Activated naive CD8-positive, alpha-beta T cell treated with anti-CD3 and anti-CD28 coated beads, Interleukin-2, amount 50 U/mL, for 16 hours (primary cell): Measurements from ENCODE around the gene WSB2.
"Not testable (repeated sequence)": the region's sequence is repeated elsewhere in the genome, so short reads cannot be mapped to it uniquely, and the experiment has no call there.

Experiments used
- DNase-seq: peaks from one replicate; pipeline ENCODE4 v3.0.0-alpha.2; 2020; ENCODE audit warnings: low read depth, low spot score

The WSB2 gene

GRCh38 chr12:118035190-118036041 lies 25.6 kb downstream of the WSB2 start:
- no peak for DNase-seq

- no peak for DNase-seq
Measured at GRCh38 chr12:118034429-118035189, 26.4 kb downstream of the WSB2 start.

- no peak for DNase-seq
Measured at GRCh38 chr12:118033902-118034301, 27.1 kb downstream of the WSB2 start.

GRCh38 chr12:118033323-118033722 lies 27.7 kb downstream of the WSB2 start:
- DNase-seq: no peak

GRCh38 chr12:118032188-118032587 lies 28.8 kb downstream of the WSB2 start:
- DNase-seq: no peak

- DNase-seq: no peak
Measured at GRCh38 chr12:118029166-118029565, 31.8 kb downstream of the WSB2 start.

DNA sequence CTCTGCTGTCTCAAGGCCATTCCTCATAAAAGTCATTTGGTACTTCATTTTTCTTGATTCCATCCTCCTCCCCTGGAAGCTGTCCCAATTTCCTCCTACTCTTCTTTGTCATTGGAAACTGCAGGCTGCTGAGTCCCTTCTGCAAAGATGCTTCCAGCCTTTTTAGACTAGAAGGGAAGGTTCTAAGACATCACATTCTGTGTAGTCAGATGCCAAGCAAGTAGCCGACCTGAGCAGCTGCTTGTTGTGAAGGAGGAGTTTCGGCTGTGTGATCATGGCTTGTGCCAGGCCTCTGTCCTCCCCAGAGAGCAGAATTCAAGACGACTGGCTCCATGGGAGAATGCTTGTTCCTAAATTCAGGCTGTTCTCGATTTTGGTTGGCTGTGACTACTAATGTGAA lies 35.8 kb downstream of the WSB2 start:
- no peak for DNase-seq

GRCh38 chr12:118023301-118023860 lies 37.6 kb downstream of the WSB2 start:
- DNase-seq: no peak

DNA sequence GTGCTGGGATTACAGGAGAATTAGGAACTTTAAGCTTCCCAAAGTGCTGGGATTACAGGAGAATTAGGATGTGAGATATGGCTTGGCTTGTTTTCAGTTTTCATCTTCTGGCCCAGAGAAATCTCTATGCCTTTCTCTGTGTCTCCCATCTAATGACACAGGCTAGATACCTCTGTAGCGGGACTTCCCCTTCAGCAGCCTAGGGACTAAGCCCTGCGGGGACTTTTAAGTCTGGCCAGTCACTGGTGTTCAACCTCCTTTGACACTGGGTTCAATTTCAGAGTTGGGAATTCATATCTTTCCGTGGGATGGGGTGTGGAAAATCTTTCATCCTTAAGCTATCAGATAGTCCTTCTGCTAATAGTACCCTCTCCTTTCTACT lies 38.3 kb downstream of the WSB2 start:
- DNase-seq: no peak

DNA sequence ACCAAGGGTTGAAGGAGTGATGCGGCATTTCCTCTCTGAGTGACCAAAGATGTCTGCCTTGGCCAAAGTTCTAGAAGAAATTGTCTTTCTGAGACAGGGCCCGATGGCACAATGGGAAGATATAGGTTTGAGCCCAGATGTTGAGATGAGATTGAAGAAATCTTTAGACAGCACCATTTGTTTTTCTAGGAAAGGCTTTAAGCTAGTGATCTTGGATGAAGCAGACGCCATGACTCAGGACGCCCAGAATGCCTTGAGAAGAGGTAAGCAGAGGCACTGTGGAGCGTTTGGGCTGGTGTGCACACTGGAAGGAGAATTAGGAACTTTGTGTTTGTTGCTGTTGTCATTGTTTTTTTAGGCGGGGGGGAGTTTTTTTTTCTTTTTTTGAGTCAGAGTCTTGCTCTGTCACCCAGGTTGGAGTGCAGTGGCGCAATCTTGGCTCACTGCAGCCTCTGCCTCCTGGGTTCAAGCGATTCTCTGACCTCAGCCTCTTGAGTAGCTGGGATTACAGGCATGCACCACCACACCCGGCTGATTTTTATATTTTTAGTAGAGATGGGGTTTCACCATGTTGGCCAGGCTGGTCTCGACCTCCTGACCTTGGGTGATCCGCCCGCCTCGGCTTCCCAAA lies 38.8 kb downstream of the WSB2 start:
- DNase-seq: not testable (repeated sequence)

DNA sequence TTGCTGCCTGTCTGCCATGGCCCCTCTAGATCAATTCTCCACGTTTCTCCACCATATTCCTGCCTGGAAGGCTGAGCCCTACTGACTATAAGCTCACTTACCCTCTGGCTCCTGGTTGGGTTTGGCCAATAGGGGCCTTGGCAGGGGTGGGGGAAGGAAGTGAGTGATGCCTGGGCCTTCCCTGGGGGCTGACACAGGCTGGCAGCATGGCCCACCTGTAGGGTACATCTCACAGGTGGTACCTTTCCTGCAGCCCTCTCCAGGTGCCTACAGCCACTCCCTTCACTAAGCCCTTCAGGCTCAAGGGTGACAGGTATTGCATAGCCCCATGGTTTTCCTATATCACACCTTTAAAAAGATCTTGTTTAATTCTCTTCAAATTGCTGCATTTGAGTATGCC lies 40.9 kb downstream of the WSB2 start:
- no peak for DNase-seq

GRCh38 chr12:118017926-118018325 lies 43.1 kb downstream of the WSB2 start:
- no peak for DNase-seq

- DNase-seq: peak; percentile 94
Measured at GRCh38 chr12:118016424-118017264, 44.3 kb downstream of the WSB2 start, which contains the start of gene RFC5. RFC5 (plus strand) TSS chr12:118016703; CDS start chr12:118016828, 125 bp downstream.

GRCh38 chr12:118015944-118016343 lies 45.0 kb downstream of the WSB2 start:
- no peak for DNase-seq

DNA sequence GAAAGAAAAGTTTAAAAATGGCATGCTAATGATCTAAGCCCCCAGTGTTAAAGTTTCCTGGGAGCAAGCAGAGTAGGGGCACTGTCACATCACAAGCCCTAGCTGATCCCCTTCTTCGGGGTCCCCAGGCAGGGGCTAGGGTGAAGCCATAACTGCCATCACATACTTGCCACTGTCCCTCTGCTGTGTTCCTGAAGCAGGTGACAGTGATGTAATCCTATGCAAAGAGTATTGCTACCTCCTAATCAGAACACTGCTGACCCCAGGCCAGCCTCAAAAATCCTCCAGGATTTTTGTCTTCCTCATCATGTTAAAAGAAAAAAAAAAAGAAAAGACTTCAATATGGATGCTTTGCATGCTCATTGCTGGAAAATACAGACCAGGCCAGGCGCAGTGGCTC lies 45.7 kb downstream of the WSB2 start:
- DNase-seq: no peak

DNA sequence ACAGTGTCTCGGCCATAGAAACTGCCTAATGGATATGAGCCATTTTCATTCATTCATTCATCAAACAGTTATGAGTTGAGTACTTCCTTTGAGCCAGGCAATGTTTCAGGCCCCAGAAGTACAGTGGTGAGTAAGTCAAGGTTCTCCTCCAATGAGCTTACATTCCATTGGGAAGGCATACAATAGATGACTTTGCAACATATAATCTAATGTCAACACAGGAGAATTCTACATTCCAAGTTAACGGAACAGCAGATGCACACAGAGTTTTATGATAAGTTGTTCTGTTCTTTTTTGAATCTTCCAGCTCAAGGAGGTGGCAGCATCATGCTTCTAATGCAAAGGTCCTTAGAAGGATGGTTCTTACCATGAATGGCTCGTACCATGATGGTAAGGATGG lies 47.7 kb downstream of the WSB2 start:
- DNase-seq: no peak

DNA sequence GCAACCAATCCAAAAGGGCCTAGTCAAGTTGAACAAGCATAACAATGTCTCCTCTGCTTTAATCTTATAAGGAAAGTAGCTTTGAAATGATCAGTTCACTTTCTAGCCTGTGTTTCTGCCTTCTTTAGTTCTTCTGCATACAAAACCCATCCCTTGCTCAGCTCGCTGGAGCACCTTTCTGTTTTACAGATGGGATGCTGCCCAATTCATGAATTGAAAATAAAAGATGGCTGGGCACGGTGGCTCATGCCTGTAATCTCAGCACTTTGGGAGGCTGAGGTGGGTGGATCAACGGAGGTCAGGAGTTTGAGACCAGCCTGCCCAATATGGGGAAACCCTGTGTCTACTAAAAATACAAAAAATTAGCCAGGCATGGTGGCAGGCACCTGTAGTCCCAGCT lies 49.0 kb downstream of the WSB2 start:
- no peak for DNase-seq

DNA sequence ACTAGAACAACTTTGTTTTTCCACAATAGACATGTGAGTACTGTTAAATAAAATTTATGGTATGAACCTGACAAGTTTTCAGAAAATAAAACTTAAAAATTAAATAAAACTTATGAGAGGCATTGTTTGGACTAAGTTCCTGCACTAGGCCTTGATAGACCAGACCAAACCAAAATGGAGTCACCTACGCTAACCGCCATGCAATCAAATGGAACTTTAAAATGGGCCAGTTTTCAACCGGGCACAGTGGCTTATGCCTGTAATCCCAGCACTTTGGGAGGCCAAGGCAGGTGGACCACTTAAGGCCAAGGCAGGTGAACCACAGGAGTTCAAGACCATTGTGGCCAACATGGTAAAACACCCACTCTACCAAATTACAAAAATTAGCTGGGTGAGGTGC lies 49.6 kb downstream of the WSB2 start:
- no peak for DNase-seq

- DNase-seq: no peak
Measured at GRCh38 chr12:118010903-118011302, 50.1 kb downstream of the WSB2 start.

DNA sequence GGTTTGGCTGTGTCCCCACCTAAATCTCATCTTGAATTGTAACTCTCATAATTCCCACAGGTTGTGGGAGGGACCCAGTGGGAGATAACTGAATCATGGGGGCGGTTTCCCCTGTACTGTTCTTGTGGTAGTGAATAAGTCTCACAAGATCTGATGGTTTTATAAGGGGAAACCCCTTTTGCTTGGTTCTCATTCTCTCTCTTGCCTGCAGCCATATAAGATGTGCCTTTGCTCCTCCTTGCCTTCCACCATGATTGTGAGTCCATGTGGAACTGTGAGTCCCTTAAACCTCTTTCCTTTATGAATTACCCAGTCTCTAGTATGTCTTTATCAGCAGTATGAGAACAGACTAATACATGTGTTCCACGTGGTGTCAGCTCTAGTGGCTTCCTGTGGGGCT lies 61.2 kb downstream of the WSB2 start:
- not testable (repeated sequence) for DNase-seq

- DNase-seq: no peak
Measured at GRCh38 chr12:117998719-117999118, 62.3 kb downstream of the WSB2 start.
